RPMI8226 (cell line): ENCODE results near the gene PDIK1L.
"Not testable (repeated sequence)": the region's sequence is repeated elsewhere in the genome, so short reads cannot be mapped to it uniquely, and the experiment has no call there.

Experiments
- DNase-seq: peaks from one replicate; pipeline ENCODE4 v3.0.0-alpha.2; 2015

The PDIK1L gene

GRCh38 chr1:26092422-26092821, 19.2 kb upstream of the PDIK1L start:
- DNase-seq = no peak

- not testable (repeated sequence) for DNase-seq
Observed at GRCh38 chr1:26093569-26093968, 18.1 kb upstream of the PDIK1L start.

DNA sequence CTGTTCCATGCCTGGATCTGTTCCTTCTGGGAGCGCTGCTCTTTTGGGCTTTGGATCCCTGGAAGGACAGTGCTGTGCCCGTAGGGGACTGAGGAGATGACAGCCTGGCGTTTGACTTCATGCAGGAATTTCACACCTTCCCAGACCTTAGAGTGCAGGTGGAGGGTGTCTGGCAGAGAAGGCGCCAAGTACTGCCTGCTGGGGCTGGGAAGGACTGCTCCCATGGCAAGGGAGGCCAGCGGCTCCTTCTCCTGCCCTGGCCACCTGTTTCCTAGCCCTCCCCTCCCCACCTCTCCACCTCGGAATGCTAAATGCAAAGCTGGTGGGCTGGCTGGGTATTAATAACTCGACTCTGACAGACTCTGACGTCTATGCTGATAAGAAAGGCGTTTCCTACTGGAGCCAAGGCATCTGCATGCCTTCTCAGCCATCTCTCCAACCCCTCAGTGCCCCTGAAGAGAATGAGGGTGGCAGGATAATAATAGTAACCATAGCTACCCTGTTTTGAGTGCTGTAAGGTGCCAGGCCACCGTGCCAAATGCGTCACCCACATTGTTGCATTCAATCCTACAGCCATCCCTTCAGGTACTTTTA, 17.5 kb upstream of the PDIK1L start:
- DNase-seq = no peak

DNA sequence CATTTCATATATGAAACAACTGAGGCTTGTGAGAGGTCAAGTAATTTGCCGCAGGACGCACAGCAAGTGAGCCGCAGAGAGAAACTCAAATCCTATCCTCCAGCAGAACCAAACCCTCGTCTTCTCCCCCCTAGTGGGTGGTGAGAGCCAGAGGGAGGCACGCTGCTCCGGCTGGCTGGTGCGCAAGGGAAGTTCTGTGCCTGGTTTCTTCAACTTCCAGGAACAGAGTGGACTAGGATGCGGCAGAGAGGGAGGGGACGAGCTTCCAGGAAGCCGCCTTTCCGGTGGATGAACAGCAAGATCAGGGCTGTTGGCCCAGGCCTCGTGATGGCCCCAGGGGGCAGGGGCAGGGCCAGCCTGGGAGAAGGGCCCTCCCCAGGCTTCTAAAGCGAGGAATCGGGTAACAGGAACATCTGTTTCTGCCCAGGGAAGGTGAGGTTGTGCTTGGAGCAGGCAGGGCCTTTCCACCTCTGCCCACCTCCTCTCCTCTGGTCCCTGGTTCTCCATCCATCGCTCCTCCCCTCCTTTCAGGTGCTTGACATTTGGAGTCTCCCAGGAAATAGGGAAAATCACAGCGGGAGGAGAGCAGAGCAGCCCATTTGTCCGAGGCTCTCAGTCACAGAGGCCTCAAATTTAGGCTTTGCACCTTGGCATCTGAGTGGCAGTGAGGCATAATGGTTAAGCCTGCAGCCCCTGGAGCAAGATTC, 16.8 kb upstream of the PDIK1L start:
- DNase-seq = no peak

- DNase-seq = no peak
Observed at GRCh38 chr1:26096471-26096870, 15.2 kb upstream of the PDIK1L start.

GRCh38 chr1:26097696-26098095, 13.9 kb upstream of the PDIK1L start:
- DNase-seq = no peak

- DNase-seq = no peak
Observed at GRCh38 chr1:26098602-26099001, 13.0 kb upstream of the PDIK1L start.

GRCh38 chr1:26099780-26100179, 11.8 kb upstream of the PDIK1L start:
- DNase-seq = no peak

- not testable (repeated sequence) for DNase-seq
Observed at GRCh38 chr1:26100204-26100603, 11.4 kb upstream of the PDIK1L start.

DNA sequence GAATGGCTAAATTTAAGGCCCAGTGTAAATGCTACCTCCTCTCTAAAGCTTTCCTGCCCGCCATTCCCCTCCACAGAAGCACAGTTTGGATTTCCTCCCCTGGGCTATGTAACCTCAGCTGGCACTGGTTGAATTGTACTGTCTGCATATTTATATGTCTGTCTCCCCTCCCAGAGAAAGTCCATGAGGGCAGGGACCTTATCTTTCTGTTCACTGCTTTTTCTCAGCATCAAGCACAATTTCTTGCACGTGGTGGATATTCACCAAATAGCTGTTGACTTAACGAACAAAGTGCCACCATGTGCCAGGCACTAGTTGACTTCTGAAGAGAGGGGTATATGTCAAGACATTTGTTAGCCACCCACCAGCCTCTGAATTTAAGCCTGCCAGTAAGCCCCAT, 9.5 kb upstream of the PDIK1L start:
- no peak for DNase-seq

GRCh38 chr1:26102526-26102925, 9.1 kb upstream of the PDIK1L start:
- DNase-seq = no peak

GRCh38 chr1:26105226-26105548, 6.4 kb upstream of the PDIK1L start:
- DNase-seq = not testable (repeated sequence)

DNA sequence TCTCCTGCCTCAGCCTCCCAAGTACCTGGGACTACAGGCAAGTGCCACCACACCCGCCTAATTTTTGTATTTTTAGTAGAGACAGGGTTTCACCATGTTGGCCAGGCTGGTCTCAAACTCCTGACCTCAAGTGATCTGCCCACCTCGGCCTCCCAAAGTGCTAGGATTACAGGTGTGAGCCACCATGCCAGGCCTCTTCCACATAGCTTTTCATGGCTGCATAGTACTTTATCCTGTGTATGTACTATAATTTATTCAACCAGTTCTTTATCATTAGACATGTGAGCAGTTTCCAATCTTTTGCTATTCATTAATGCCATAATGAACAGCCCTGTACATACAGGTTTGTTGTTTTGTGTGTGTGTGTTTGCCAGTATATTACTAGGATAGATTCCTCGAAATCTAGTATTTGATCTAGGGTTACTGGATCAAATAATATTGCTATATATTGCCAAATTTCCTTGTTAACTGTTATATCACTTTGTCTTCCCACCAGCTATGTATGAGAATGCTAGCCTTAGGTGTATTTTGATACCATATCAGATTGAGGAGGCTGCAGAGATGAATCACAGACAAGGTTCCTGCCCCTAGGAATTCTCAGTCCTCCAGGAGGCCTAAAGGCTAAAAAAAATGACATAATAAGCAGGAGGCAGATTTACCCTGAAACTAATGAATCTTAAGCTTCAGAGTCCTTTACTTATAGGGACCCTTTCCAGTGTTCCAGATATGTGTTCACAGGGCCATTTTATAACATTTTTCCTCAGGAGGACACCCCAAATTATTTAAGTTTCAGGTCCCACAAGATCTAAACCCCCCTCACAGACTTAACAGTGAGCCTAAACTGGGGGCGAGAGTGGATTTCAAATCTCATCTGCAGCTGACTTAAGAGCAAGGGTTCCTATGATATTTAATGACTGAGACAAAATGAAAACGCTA, 2.1 kb upstream of the PDIK1L start:
- no peak for DNase-seq

DNA sequence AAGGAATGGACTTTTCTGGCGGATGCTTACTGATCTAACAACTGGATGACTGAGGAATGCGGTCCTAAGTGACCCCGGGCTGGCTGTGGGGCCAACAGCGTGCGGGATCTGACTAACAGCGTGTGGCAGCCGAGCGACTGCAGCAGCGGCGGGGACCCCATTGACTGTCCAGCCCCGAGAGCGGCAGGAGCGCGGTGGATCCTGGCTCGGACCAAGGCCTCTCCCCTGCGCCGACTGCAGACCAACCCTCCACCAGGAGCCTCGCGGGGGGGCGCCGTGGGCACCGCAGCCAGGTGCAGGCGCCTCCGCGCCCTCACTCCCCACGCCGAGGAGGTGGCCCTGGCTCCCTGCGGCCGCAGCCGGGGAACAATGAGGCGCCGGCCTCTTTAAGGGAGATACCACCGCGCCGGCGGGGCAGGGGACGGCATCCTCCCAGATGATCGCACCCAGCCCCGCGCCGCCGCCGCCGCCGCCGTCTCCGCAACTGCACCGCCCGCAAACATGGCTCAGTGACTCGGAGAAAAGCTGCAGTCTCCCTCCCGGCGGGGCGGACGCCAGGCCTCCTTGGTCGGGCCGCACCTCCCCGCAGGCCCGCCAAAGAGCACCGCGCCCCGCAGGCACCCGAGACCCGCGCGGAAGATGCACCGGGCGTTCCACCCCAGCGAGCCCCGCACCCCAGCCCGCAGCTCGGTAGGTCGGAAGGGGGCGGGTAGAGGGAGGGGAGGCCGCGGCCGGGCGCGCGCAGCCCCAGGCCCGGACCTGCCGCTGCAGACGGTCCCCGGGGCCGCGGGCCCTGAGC, 694 bp upstream of the PDIK1L start:
- peak; percentile 94 for DNase-seq

DNA sequence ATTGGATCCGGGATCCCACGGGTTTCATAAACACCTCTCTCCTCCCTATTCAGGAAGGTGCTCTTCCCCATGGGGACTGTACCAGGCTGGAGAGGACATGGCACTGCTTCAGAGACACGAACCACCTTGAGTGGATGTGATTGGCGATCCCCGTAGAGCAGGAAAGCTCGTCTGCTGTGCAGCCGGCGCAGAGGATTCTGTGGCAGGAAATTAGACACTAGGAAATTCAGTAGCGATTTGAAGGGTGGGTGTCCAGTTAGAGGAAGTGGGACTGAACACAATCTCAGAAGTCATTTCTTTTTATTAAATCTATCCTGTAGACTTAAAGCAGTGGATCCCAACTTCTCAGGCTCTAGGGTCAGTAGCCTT, 767 bp downstream of the PDIK1L start:
- no peak for DNase-seq

DNA sequence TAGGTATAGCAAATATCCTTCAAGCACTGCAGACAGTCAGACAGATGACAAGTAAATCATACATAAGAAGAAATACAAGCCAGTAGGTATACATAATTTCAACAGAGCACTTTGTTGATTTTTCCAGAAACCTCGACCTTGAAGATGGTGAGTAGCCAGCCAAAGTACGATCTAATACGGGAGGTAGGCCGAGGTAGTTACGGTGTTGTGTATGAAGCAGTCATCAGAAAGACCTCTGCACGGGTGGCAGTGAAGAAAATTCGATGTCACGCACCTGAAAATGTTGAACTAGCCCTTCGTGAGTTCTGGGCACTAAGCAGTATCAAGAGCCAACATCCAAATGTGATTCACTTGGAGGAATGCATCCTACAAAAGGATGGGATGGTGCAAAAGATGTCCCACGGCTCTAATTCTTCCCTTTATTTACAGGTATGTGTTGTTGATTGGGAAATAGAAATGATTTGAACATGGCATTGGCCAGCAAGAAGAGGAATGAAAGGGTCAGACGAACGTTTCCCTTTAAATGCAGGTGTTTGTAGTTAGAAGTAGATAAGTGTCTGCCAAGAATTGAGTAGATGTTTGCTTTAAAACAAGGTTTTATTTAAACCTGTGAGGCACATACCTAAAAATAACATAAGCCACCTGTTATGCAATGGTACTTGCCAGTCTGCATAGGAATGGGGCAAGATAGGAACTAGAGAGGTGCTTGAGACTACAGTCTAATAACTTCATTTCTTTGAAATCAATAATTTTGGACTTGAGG, 2.7 kb downstream of the PDIK1L start:
- peak; percentile 61 for DNase-seq

DNA sequence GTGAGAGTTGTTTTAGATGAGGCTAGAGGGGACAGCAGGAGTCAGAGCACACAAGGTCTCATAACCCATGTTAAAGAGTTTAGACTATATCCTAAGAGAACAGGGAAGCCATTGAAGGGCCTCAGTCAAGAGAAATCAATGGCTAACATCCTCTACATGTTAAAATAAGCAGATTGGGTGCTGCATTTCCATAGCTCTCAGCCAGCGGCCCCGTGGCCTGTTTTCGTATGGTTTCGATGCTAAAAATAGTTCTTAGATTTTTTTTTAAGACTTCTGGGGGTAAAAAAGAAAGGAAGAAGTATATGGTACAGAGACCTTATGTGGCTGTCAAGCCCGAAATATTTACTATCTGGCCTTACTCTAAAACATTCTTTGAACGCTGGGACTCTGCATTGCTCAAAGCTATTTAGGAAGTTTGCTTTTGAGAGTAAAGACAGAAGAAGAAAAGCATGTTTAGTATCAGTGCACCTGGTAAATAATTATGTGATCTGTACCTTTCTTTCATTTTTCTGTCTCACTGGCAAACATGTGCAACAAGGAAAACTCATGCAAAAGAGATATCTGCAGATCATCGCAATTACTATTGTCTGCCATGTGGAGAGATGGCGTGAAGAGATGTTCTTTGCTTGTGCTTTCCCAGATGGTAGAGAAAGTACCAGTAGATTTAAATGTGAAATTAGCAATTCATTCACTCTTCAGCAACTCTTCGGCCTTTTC, 8.4 kb downstream of the PDIK1L start:
- peak; percentile 72 for DNase-seq

DNA sequence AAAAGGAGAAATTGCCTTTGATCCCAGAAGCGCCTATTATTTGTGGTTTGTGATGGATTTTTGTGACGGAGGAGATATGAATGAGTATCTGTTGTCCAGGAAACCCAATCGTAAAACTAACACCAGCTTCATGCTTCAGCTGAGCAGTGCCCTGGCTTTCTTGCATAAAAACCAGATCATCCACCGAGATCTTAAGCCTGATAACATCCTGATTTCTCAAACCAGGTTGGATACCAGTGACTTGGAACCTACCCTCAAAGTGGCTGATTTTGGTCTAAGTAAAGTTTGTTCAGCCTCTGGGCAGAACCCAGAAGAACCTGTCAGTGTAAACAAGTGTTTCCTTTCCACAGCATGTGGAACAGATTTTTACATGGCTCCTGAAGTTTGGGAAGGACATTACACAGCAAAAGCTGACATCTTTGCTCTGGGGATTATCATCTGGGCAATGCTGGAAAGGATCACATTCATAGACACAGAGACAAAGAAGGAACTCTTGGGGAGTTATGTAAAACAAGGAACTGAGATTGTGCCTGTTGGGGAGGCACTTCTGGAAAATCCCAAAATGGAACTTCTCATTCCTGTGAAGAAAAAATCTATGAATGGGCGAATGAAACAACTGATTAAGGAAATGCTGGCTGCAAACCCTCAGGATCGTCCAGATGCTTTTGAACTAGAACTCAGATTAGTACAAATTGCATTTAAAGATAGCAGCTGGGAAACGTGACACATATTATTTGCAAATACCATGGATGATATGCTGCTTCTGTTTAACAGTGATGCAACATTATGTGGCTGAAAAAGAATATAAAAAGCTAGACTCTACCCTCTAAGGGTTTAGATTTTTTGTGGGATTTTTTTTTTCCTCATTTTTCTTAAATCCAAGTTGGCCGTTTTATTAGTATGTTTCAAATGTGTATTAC, 10.5 kb downstream of the PDIK1L start:
- no peak for DNase-seq

DNA sequence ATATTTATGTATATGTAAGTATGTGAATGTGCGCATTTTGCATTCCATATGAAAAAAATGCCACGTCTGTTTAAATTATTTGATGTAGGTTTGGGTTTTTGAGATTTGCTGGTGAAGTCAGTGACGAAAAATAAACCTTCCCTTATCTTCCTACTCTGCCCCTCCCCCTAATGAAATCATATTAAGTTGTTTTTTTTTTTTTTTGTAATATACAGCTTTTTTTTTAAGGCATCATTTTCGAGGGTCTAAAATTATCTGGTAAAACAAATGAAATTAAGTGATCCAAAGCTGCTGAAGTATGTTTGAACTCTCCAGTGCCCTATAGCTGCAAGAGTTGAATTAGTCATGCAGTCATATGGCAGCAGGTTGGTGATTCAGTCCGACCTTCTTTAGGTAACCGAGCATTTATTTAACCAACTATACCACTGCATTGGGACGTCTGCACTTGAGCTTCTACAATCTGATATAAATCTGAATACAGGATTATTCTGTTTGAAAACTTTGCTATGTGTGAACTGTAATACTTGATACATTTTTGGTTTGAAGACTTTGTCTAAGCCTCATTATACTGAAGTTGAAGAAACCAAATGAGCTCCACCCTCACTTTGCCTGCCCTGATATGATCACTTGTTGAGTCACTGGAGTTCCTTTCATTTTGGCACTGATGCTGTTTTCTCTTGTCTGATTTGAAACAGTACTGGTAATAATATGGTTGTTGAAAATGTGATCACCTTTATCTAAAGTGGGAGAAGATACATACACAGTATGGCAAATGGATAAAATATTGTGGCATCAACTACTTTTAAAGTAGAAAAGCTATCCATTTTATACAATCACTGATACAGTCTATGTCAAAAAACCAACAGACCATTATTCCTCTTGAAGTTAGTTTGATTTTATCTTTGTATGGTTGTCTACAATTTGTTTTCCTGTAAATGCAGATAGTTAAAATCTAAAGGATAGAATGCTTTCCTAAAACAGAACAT, 11.7 kb downstream of the PDIK1L start:
- DNase-seq = no peak
